ENCODE data around the gene NOL4L.

The NOL4L gene

DNA sequence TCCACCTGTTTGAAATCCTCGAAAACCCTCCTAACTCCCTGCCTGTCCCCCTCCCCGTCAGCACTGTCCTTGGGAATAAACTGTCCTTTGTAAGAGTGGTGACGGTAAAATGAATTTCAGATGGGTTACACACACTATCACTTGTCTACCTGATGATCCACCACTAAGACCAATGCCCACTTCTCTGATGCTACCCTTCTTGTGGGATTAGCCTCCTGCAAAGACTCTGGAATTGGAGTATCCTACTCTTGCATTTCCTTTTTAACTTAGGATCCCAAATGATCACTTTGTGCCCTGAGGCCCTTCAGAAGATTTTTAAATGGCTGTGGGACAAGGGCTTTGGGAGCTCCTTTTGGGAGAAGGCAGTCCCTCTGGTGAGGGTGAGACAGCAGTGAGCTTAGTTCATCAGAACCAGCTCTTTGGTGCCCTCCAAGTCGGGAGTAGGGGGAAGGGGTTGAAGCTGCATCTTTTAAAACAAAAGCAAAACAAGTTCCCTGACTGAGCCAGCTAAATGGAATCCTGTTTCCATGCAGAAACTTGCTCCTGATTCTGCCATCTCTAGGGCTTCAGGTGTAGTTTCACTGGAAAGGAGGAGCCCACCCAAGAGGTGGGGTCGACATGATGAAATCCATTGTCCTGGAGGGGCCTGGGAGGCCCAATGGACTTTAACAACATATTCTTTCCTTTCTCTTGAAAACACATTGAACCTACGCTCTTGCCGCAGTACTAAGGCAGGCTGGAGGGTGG, 140.5 kb downstream of the NOL4L start:
- no peak for DNase-seq (ENCODE audit: low spot score)

DNA sequence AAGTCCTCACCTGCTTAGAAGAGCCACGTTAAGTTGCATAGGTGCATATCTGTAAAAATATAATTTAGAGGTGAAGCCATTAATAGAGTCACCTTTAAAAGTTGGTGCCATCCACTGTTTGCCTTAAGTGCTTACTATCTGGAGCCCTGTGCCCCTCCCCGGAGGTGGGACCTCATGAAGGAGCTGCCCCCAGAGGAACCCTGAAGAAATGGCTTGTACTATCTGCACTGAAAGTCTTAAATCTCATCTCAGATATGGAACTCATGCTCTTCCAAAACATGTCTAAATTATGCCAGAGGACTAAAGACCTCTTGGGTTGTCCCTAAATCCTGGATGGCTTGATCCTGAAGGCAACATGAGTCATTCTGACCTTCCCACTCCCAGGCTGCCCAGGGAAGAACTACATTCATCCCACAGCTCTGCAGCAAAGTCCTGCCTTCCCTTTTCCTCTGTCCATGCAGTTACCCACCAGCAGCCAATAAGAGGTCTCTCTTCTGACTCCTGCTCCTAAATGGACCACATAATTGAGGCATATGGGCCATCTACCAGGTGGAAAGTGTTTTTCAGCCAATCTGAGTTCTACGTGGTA, 141.7 kb downstream of the NOL4L start:
- no peak for DNase-seq (ENCODE audit: low spot score)

DNA sequence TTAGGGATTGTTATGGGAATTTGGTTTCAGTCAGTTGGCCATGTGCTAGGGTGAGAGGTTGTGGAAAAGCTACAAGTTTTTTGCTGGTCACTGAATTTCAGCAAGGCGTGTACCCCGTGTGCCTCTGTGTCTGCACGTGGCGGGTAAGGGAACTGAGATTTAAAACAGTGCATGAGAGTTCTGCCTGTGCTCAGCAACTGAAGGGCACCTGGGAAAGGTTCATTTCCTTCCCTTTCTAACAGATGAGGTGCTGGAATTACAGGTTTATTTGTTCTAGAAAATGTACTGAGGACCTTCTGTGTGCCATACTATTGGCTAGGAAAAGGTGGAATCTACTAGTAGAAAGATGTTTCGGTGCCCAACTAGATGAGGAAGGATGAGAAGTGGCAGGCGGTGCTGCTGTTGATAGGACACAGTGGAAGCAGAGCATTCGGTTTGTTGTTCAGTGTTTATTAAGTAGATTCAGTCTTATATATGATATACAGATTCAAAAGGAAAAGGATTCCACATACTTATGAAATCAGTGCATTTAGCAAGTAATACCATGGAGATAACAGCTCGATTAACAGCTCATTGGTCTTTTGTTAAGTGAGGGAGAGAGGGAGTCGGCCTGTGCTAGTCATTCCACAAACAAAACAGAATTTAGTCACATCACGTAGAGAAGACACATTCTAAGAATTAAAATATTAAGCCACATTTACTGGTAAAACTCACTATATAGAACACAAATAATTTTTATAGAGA, 142.3 kb downstream of the NOL4L start:
- DNase-seq (ENCODE audit: low spot score): no peak

DNA sequence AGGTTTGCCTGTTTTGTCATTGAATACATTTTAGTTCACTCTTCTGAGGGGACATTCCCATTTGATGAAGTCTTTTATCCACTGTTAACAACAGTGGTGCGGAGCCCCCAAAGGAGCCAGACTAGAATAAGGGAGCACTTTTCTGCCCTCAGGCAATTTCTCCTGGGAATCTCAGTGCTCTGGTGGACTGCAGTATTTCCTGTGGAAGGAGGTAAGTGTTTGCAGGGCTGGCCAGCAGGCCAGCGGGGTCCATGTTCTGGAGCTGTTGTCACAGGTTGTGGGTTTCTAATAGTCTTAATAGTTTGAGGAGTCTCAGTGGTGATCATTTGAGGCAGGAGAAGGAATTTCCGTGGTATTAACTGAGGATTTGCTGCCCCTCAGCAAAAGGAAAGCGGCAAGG, 143.5 kb downstream of the NOL4L start:
- DNase-seq (ENCODE audit: low spot score): no peak

DNA sequence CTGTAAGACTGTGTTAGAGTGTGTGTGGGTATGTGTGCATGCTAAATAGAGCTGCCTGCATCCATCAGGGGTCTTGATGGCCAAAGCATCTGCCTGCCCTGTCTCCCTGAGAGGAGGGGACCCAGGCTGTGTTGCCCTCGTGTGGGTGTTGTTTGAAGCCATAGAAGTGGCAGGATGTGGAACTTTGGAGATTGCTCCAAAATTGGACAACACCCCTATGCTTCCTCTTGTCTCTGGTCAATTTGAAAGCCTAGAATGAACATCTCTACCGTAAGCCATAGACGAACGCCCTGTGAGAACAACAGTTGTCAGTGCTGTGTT, 144.4 kb downstream of the NOL4L start:
- DNase-seq (ENCODE audit: low spot score): no peak

DNA sequence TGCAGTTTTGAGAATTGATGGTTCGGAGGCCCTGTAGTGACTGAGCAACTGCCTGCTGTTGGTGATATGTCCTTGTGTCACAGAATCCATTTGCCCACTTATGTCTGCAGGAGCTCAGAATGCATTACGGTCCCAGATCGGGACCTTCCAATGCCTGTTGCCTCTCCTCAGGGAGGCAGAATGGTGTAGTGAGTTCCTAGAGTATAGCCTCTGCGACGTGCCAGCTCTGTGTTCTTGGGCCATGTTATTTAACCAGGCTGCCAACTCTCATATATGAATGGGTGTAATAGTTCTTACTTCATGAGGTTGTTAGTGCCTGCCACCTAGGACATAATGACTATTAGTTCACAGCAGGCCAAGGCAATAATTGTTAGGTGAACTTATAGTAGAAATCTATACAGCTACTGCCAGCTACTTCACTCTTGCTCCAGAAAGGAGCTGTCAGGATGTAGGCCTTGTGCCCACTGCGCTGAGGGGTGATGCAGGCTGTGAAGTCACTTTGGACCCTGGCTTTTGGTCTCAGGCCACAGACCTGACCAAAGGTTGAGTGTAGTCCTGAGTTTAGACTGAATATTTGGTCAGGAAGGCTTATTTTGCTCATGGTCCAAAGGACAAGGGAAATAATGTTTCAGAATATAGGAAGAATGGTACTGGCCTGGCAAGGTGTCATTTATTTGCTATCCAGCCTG, 144.9 kb downstream of the NOL4L start:
- DNase-seq (ENCODE audit: low spot score): no peak

DNA sequence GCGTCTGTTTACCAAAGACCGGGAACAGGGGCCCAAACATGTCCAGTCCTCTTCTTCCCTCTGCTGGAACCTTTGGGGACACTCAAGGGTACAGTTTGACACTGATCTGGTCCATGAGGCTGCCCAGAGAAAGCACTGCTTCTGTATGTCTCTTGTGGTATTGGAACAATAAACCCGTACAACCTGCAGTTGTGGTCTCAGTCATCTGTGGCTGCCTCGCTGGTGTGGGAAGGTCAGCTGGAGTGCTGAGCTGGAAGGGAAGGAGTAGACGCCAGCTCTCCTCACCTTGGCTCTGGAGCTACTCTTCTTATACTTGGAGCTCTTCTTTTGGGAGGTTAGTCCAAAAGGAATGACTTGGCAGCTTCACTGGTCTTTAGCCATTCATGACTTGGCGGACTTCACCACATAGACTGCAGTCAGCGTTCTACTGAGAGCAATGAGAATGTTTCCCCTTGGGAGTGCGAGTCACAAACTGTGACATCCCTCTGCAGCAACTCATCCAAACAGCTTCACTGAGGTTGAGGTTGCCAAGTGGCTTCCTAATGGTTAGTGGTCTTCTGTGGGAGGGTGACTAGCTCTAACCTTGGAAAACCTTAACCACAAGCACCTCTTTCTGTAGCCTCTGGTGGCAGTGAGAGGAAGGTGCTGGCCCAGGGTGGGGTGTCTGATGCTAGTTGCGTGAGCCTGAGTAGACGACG, 145.9 kb downstream of the NOL4L start:
- DNase-seq (ENCODE audit: low spot score): no peak

DNA sequence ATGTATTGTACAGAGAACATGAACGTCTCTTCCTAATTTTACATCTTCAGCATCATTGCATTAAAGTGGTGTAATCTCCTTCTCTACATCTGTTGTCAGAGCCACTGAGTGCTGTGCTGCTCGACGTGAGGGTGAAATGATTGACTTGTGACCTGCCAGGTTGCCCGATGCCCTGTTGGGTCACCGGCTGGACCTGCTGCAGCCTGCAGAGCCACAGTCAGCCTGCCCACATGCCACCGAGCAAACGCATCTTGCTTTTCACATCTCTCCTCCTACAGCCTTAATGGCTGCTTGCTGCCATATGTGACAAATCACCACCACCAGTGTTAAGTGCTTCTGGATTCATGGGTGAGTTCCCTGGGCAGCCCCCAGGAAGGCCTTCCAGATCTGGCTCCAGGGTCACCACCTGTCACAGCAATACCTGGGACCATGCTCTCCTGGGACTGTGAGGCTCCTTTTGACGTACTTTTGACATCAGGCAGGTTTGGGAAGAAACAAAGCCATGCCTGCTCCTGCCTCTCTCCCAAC, 146.7 kb downstream of the NOL4L start:
- no peak for DNase-seq (ENCODE audit: low spot score)

DNA sequence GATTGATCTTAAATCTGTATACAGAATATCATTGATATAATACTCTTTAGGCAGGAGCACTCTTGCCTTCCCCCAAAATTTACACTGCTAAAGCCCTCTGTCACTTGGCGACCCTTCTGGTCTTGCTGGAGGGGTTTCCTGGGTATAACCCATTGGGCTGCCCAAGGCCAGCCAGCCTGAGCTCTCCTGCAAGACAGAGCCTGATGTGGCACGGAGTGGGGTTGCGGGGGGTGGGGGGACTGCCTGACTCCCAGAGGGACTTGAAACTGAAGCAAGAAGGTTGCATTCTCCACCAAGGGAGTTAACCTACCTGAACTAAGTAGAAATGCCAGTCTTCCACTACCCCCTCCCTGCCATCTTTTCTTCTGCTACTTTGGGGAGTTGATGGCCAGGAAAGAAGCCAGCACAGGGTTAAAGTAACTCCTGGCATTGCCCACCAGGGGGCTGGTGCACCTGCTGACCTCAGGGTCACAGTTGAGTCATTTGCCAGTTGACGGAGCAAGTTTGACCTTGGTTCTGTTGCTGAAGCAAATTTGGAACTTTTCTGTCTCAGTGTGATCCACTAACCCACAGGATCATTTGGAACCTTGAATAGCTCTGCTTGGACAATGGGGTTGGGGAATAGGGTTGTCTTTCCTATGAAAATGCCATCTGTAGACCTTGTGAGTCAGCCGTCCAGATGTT, 147.6 kb downstream of the NOL4L start:
- no peak for DNase-seq (ENCODE audit: low spot score)

DNA sequence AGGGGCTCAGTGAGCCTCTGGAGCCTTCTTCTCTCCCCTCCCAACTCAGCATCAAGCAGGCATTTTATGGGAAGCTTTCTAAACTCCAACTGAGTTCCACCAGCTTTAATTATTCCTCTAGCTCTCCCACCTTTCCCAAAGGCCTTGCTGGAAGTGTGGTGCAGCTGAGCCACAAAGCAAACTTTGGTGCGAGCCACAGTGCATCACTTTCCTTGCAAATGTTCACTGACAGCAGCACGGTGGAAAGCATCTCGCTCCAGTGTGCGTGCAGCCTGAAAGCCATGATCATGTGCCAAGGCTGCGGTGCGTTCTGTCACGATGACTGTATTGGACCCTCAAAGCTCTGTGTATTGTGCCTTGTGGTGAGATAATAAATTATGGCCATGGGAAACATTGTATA, 148.2 kb downstream of the NOL4L start:
- no peak for DNase-seq (ENCODE audit: low spot score)

DNA sequence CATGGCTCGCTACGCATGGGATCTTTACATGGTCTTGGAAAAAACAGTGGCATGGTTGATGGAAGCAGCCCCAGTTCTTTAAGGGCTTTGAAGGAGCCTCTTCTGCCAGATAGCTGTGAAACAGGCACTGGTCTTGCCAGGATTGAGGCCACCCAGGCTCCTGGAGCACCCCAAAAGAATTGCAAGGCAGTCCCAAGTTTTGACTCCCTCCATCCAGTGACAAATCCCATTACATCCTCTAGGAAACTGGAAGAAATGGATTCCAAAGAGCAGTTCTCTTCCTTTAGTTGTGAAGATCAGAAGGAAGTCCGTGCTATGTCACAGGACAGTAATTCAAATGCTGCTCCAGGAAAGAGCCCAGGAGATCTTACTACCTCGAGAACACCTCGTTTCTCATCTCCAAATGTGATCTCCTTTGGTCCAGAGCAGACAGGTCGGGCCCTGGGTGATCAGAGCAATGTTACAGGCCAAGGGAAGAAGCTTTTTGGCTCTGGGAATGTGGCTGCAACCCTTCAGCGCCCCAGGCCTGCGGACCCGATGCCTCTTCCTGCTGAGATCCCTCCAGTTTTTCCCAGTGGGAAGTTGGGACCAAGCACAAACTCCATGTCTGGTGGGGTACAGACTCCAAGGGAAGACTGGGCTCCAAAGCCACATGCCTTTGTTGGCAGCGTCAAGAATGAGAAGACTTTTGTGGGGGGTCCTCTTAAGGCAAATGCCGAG, 148.8 kb downstream of the NOL4L start:
- DNase-seq (ENCODE audit: low spot score): no peak

DNA sequence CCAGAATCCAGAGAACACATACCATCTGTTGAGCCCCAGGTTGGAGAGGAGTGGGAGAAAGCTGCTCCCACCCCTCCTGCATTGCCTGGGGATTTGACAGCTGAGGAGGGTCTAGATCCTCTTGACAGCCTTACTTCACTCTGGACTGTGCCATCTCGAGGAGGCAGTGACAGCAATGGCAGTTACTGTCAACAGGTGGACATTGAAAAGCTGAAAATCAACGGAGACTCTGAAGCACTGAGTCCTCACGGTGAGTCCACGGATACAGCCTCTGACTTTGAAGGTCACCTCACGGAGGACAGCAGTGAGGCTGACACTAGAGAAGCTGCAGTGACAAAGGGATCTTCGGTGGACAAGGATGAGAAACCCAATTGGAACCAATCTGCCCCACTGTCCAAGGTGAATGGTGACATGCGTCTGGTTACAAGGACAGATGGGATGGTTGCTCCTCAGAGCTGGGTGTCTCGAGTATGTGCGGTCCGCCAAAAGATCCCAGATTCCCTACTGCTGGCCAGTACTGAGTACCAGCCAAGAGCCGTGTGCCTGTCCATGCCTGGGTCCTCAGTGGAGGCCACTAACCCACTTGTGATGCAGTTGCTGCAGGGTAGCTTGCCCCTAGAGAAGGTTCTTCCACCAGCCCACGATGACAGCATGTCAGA, 149.6 kb downstream of the NOL4L start:
- no peak for DNase-seq (ENCODE audit: low spot score)

DNA sequence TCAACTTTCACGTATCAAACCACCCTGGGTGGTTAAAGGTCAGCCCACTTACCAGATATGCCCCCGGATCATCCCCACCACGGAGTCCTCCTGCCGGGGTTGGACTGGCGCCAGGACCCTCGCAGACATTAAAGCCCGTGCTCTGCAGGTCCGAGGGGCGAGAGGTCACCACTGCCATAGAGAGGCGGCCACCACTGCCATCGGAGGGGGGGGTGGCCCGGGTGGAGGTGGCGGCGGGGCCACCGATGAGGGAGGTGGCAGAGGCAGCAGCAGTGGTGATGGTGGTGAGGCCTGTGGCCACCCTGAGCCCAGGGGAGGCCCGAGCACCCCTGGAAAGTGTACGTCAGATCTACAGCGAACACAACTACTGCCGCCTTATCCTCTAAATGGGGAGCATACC, 150.7 kb downstream of the NOL4L start:
- DNase-seq (ENCODE audit: low spot score): no peak

DNA sequence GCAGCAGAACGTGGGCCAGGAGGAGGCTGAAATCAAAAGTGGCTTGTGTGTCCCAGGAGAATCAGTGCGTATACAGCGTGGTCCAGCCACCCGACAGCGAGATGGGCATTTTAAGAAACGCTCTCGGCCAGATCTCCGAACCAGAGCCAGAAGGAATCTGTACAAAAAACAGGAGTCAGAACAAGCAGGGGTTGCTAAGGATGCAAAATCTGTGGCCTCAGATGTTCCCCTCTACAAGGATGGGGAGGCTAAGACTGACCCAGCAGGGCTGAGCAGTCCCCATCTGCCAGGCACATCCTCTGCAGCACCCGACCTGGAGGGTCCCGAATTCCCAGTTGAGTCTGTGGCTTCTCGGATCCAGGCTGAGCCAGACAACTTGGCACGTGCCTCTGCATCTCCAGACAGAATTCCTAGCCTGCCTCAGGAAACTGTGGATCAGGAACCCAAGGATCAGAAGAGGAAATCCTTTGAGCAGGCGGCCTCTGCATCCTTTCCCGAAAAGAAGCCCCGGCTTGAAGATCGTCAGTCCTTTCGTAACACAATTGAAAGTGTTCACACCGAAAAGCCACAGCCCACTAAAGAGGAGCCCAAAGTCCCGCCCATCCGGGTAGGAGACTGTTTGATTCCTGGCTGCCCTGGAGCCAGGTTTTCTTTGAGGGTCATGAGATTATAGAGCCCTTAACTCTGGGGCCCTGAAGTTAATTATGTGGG, 151.7 kb downstream of the NOL4L start:
- DNase-seq (ENCODE audit: low spot score): no peak

DNA sequence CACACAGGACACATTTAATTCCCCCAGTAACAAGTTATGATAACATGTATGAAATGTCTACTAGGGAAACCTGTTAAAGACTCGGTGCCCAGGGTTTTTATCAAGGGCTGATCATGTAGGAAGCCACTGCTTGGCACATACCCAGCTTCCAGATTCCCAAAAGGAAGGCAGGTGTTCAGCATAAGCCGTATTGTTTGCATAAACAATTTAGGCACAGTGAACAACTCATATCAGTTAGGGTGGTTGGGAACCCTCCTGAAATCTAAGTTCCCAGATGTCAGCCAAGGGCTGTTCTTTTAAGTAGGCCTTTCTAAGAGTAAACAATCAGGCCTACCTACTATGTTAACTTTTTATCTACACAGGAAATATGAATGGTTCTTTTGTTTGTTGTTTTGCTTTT, 152.9 kb downstream of the NOL4L start:
- no peak for DNase-seq (ENCODE audit: low spot score)

DNA sequence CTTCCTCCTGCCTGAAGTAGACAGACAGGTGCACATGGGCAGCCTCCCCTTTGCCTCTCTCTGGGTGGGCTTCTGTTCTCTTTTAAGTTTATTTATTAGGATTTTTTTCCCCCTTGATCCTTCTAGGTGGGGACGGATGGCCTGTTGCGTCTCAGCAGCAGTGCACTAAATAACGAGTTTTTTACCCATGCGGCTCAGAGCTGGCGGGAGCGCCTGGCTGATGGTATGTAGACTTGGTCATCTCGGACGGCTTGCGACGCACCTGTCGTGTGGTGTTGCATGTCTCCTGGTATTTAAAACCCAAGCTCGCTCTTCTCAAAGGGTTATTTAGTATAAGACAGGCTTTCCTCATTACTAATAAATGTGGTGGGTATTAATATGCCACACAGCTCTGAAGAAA, 153.7 kb downstream of the NOL4L start:
- no peak for DNase-seq (ENCODE audit: low spot score)

DNA sequence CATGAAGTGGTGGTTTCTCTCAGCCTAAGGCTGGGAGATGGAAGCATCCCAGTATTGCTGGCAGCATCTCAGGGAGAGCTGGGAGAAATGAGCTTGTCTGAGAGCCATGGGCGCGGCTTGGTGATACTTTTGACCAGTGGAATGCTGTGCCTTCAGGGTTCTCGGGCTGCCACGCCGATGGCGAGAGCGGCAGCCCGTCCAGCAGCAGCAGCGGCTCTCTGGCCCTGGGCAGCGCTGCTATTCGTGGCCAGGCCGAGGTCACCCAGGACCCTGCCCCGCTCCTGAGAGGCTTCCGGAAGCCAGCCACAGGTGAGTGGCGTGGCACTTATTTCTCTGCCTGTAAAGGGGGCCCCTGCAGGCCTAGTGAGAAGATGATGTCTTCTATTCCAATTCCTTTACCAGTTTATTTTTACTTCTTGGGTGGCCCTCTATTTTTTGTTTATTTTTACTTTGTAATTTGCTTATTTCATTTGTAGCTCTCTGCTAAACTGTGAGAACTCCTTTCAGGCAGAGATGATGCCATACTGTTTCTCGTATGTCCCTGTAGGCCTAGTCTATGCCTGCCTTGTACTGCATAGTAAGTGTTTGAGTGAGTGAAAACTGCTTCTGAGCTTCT, 155.3 kb downstream of the NOL4L start:
- DNase-seq (ENCODE audit: low spot score): no peak

DNA sequence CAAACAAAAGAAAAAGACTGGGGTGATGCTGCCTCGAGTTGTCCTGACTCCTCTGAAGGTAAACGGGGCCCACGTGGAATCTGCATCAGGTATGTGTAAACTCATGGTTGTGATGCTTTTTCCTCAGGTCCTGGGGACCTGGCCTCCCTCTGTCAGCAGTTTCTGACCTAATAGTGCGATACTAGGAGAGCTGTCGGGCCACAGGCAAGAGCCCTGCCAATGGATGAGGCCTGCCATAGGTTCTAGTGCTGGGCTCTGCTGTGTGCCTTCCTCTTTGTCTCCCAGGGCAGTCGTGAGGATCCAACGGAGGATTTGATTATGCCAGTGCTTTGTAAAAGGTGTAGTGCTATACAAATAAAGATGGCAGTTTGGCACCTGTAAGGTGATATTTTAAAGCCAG, 155.8 kb downstream of the NOL4L start:
- DNase-seq (ENCODE audit: low spot score): no peak

DNA sequence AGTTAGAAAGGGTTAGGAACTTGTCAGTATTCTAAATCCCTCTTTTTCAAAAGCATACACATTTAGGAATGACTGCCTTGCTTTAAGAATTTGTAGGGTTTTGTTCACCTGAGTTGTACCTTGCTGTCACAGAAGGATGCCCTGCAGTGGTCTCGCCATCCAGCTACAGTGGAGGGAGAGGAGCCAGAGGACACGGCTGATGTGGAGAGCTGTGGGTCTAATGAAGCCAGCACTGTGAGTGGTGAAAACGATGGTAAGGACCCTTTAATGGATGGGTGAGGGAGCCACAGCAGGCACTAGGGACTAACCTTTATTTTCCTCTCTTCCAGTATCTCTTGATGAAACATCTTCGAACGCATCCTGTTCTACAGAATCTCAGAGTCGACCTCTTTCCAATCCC, 157.1 kb downstream of the NOL4L start:
- DNase-seq (ENCODE audit: low spot score): no peak
